ENCODE results near the gene VDR.

VDR gene

GRCh38 chr12:47904713-47905709, at the start of gene VDR:
Gene VDR, minus strand, starts transcription at chr12:47904994. Its CDS starts 25,881 bp downstream, at chr12:47879113.
- peak; percentile 27 to 41 for DNase-seq (ENCODE audit: low read depth in 2 of 2)

DNA sequence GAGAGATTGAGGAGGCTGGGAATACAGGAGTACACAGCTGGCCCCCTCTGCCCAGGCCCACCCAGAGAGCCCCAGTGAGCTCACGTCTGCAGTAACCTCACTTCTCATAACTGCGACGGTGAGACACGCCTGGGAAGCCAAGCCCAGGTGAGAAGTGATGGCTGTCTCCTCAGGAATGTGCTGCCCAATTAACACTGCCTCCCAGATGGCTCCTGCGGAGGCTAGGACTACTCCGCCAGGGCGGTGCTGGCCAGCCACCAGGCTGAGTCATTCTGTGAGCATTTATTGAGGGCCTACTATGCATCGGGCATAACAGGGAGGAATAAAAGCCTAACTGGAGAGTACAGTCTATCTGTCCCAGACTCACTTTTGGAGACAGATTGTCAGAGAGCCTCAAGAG, 49.3 kb upstream of the VDR start:
- DNase-seq (ENCODE audit: low read depth in 2 of 2), result no peak

GRCh38 chr12:47950856-47951468, 46.2 kb upstream of the VDR start:
- DNase-seq (ENCODE audit: low read depth in 2 of 2), result no peak

GRCh38 chr12:47949441-47950341, 44.9 kb upstream of the VDR start:
- DNase-seq (ENCODE audit: low read depth in 2 of 2), result no peak

DNA sequence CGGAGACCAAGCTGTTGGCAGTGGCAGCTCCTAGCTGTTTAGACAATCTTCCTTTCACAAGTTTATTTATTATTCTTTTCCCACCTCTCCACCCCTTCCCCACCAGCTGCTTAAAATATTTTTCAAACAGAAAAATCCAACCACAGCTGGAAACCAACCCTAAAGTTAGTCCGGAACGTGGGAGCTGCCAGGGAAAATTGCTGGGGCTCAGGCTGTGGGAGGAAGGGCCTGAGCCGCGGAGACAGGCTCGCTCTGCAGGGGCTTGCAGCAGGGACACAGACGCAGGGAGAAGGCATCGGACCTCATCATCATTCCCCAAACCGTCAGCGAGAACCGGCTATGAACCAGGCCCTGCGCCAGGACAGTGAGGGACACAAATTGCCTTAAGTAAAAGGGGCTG, 42.5 kb upstream of the VDR start:
- DNase-seq (ENCODE audit: low read depth in 2 of 2), result no peak

DNA sequence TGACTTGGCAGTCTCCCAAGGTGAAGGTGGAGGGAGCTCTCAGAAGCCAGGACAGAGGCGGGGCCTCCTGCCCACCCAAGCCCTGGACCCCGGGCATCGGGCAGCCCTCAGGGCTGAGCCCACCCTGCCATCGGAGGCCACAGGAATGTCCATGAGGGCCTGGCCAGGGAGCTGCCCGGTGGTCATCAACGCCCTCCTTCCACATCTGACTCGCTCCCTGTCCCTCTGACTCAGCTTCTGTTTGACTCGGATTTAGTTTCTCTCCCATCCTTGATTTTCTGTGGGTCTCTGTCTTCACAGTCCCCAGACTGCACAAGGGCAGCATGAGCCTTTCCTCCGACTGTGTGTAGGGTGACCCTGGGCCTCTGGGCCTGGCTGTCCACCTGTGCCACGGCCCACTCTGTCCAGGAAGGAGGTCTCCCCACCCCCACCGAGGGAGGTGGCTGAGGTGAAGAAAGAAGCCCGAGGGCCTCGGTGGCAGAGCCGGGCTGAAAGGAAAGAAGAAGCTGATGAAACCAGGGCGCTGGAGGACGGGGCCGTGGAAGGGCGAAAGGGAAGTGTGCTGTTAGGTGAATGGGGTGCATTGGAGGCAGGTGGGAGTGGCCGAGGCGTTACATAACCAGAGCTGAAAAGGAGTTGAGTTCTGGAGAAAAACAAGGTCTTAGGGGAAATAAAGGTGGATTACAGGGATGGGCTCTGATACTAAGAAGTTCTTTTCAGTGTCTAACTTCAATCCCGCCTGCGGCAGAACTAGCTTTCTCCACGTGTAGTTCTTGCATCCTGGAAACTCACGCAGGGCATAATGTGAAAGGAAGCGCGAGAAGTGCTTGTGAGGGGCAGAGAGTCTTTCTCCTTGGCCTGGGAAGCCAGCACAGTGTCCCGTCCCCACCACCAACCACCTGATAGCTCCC, 41.9 kb upstream of the VDR start:
- no peak for DNase-seq (ENCODE audit: low read depth in 2 of 2)

GRCh38 chr12:47945341-47945728, 40.5 kb upstream of the VDR start:
- no peak for DNase-seq (ENCODE audit: low read depth in 2 of 2)

DNA sequence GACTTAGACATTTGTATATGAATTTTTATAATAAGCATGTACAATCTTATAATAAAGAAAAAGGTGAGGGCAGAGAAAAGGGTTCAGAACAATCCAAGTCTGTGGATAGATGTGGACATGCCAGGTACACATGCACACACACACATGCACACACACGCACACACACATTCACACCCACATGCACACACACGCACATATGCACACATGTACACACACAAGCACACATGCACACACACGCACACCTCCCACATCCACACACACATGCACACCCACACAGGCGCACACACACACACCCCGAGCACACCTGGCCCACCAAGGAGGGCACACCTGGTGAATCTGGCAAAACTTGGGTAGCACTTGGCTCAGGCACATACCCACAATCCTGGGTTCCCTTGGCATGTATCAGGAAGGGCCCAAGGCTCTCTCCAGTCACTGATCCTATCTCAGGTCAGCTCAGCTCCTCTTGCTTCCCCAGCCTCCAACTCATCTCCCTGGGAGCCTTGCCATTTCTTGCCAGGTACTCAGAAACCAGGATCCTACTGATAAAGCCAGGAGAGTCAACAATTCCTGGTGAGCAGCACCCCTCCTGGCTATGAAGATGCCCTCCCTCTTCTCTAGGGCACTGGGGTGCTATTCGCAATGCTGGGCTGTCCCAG, 40.0 kb upstream of the VDR start:
- no peak for DNase-seq (ENCODE audit: low read depth in 2 of 2)

DNA sequence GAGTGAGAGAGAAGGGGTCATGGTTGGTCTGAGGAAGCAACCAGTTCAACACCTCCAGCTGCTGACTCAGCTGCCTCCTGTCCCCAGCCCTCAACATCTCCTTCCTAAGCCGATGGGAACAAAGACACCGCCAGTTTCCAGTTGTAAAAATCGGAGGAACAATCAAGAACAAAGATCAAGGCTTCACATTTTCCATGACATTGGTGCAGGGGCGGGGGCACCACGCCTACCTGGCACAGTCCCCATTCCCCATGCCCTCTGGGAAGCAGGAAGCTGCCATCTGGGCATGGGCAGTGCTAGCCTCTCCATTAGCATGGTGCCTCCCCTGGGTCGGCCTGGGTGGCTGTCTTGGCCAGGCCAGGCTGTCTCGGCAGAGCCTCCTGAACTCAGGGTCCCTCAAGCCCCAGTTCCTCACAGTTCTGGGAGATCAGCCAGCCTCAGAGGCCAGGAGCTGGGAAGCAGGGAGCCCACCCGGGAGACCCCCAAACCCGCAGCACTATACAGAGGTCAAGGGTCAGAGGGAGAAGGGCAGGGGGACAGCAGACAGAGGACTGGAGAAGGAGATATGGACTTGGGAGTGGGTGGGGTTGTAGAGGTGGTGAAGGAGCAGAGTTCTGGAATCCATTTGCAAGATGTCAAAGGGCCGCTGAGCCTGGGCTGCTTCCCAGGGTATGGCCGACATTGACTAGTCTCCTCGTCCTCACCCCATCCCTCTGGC, 39.0 kb upstream of the VDR start:
- DNase-seq (ENCODE audit: low read depth in 2 of 2), result no peak

DNA sequence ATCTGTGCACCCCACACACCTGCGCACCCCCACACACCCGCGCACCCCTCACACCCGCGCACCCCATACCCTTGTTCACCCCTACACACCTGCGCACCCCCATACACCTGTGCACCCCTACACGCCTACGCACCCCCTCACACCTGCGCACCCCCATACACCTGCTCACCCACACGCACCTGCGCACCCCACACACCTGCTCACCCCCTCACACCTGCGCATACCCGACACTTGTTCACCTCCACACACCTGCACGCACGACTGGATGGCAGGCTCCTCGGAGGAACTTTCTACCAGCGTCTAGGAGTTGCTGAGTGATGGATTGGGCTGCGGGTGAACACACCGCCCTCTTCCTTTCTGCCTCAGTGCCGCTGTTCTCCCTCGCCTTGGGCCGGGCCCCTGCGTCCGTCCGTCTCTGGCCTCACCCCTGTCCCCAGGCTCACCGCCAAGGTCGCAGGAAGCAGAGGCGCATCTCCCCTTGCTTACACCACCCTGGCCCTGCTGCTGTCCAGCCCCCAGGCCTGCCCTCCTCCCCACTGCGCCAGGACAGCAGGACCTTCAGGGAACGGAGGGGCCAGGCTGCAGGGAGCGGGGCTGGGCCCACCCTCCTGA, 37.9 kb upstream of the VDR start:
- no peak for DNase-seq (ENCODE audit: low read depth in 2 of 2)

GRCh38 chr12:47941871-47942613, 37.2 kb upstream of the VDR start:
- DNase-seq (ENCODE audit: low read depth in 2 of 2), result peak in 1 of 2 donors; percentile 26

DNA sequence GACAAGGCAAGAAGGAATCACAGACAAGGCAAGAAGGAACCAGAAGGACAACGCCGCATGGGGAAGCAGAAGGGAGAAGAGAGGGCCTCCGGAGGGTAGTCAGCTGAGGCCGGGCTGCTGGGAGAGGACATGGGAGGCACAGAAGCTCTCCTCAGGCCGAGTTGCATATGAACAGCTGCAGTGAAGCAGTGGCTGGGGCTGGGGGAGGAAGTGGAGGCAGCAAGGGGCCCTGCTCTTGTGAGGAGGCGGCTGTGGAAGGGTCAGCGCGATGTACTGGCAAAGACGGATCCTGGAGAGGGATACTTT, 36.6 kb upstream of the VDR start:
- no peak for DNase-seq (ENCODE audit: low read depth in 2 of 2)

DNA sequence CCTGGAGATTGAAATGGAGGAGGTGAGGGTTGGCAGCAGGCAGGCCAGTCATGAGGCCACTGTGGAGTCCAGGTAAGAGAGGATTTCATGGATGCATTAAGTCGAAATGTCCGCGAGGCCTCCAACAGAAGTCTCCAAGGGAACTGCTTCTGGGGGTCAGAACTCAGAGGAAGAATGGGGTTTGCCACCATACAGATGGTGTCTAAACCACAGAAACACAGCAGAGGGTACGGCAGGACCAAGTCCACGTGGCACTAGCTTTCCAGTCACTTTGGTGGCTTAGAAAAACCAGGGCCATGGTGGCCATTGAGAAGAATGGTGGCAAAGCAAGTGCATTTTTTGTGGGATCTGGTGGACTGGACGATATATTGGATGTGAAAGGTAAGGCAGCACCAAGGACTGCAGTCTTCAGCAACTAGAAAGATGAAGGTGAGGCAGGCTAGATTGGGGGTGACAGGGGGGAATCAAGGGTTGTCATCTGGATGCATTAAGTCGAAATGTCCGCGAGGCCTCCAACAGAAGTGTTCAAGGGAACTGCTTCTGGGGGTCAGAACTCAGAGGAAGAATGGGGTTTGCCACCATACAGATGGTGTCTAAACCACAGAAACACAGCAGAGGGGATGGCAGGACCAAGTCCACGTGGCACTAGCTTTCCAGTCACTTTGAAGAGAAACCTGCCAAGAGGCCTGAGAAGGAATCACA, 36.1 kb upstream of the VDR start:
- DNase-seq (ENCODE audit: low read depth in 2 of 2), result no peak

DNA sequence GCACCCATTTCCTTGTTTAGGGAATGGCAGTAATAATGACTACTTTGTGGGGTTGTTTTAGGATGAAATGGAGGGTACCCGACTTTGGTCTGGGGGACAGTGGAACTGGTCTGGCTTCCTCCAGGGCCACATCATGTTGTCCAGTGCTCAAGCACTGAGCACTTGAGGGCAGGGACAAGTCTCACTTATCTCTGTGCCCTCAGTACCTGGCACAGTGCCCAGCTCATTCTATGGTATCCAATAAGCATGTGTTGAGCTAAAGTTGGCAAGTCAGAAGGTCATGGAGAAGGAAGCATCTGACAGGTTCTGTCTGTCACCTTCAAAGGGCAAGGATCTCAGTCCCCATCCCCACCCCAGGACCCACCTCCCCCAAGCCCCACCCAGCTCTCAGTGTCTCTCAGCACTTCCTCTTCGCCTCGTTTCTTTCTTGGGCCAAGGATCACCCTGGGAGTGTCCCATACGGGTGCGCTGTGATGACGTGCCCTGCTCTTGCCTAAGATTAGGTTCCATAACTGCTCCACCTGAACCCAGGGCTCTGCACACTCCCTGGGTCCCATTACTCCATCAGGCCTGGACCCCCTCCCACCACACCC, 34.3 kb upstream of the VDR start:
- DNase-seq (ENCODE audit: low read depth in 2 of 2), result no peak

GRCh38 chr12:47938594-47938993, 33.8 kb upstream of the VDR start:
- DNase-seq (ENCODE audit: low read depth in 2 of 2), result no peak

- DNase-seq (ENCODE audit: low read depth in 2 of 2), result no peak
Measured at GRCh38 chr12:47938093-47938492, 33.3 kb upstream of the VDR start.

DNA sequence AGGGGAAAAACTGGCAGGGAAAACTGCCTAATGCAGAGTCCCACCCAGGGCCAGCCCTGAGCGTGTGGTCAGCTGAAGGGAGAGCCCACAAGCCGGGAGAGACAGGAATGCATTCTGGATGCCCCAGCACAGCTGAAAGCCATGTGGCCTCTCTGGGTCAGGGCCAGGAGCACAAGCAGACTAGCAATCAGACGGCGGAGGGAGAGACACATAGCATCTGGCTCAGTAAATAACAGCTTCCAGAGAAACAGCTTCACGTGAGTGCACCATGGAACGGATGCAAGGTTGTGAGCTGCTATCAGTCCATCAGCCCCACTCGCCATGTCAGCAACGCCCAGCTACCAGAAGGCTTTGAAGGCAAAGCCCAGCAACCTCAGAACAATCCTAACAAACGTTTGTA, 30.4 kb upstream of the VDR start:
- DNase-seq (ENCODE audit: low read depth in 2 of 2), result no peak

GRCh38 chr12:47931187-47931586, 26.4 kb upstream of the VDR start:
- no peak for DNase-seq (ENCODE audit: low read depth in 2 of 2)

All from stimulated activated CD8-positive, alpha-beta memory T cell treated with anti-CD3 and anti-CD28 coated beads, Interleukin-2, amount 100 ng/mL, for 1 hour (primary cell).